D721Med (cell line): ENCODE results near the gene ACYP2.

Experiments used
- DNase-seq: peaks from one replicate; pipeline ENCODE4 v3.0.0; 2011; ENCODE audit warnings: low spot score; ENCODE audit not compliant: insufficient read length
- FAIRE-seq: peaks from 2 replicates; lab custom pipeline; 2011; peaks lifted over from hg19 to GRCh38; lab: Jason Lieb, UNC
- CTCF ChIP-seq: IDR thresholded peaks from 2 replicates; pipeline ENCODE4 v1.5.1; 2012; ENCODE audit warnings: mild to moderate bottlenecking, control low read depth; ENCODE audit not compliant: insufficient read depth; ENCODE audit errors: missing control alignments

The ACYP2 gene

GRCh38 chr2:54271189-54271588 is 155.8 kb downstream of the ACYP2 start:
- no peak for DNase-seq
- no peak for TF ChIP-seq CTCF
- no peak for FAIRE-seq

- FAIRE-seq (no peak), DNase-seq (no peak)
- TF ChIP-seq CTCF, result no peak
Measured at GRCh38 chr2:54271843-54272627, 156.6 kb downstream of the ACYP2 start.

- no peak for DNase-seq
- no peak for TF ChIP-seq CTCF
- FAIRE-seq, result no peak
Measured at GRCh38 chr2:54274781-54275242, 159.4 kb downstream of the ACYP2 start.

- TF ChIP-seq CTCF, result no peak
- no peak for FAIRE-seq
- DNase-seq, result no peak
Measured at GRCh38 chr2:54275541-54275940, 160.1 kb downstream of the ACYP2 start.

- no peak for TF ChIP-seq CTCF
- FAIRE-seq, result no peak
- no peak for DNase-seq
Measured at GRCh38 chr2:54279385-54279784, 164.0 kb downstream of the ACYP2 start.

GRCh38 chr2:54284826-54285225 is 169.4 kb downstream of the ACYP2 start:
- no peak for DNase-seq
- TF ChIP-seq CTCF, result no peak
- FAIRE-seq, result no peak

GRCh38 chr2:54285451-54285850 is 170.0 kb downstream of the ACYP2 start:
- DNase-seq, result no peak
- TF ChIP-seq CTCF, result no peak
- FAIRE-seq, result no peak
